Loucy (cell line): Measurements from ENCODE around the gene VPS54.

Source experiments
- CTCF ChIP-seq: fragments of 200-600 bp; sonication (generic); conservative IDR thresholded peaks from 2 replicates; pipeline ENCODE4 v1.5.1; 2014; ENCODE audit warnings: mild to moderate bottlenecking, antibody characterized with exemption, low read length
- EZH2phosphoT487 ChIP-seq: fragments of 200-600 bp; IDR thresholded peaks from 2 replicates; pipeline ENCODE4 v1.6.1; 2018; ENCODE audit warnings: antibody characterized with exemption, mild to moderate bottlenecking, moderate library complexity, borderline replicate concordance

- TF ChIP-seq CTCF (no peak), EZH2phosphoT487 (no peak)
Measured at GRCh38 chr2:63999049-63999448, 20.2 kb downstream of the VPS54 start.
